ENCODE results near the gene TRIM14.

TRIM14 gene

DNA sequence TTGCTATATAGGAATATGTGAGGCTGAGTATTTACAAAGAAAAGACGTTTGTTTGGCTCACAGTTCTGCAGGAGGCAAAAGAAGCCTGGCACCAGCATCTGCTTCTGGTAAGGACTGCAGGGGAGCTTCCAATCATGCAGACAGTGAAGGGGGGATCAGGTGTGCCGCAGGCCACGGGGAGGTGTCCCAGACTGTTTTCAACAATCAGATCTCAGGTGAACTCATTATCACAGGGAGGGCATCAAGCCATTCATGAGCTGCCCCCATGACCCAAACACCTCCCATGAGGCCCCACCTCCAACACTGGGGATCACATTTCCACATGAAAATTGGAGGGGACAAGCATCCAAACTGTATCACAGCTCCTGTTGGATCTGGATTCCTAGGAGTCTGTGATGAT, 30.4 kb upstream of the TRIM14 start:
- no peak for DNase-seq (ENCODE audit: extremely low read depth, low read depth)
- TF ChIP-seq, protein P1, sequence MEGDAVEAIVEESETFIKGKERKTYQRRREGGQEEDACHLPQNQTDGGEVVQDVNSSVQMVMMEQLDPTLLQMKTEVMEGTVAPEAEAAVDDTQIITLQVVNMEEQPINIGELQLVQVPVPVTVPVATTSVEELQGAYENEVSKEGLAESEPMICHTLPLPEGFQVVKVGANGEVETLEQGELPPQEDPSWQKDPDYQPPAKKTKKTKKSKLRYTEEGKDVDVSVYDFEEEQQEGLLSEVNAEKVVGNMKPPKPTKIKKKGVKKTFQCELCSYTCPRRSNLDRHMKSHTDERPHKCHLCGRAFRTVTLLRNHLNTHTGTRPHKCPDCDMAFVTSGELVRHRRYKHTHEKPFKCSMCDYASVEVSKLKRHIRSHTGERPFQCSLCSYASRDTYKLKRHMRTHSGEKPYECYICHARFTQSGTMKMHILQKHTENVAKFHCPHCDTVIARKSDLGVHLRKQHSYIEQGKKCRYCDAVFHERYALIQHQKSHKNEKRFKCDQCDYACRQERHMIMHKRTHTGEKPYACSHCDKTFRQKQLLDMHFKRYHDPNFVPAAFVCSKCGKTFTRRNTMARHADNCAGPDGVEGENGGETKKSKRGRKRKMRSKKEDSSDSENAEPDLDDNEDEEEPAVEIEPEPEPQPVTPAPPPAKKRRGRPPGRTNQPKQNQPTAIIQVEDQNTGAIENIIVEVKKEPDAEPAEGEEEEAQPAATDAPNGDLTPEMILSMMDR (IDR thresholded peaks at IDR 0.05; ENCODE audit: low read depth, low read length) = no peak

DNA sequence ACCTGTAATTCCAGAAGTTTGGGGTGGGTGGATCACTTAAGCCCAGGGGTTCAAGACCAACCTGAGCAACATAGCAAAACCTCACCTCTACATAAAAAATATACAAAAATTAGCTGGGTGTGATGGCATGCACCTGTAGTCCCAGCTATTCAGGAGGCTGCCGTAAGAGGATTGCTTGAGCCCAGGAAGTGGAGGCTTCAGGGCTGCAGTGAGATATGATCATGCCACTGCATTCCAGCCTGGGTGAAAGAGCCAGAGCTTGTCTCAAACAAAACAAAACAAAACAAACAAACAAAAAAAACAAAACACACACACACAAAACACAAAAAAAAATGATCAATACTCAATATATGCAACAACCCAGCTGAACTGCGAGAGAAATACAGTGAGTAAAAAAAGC, 29.5 kb upstream of the TRIM14 start:
- TF ChIP-seq, protein P1 (IDR thresholded peaks at IDR 0.05; ENCODE audit: low read depth, low read length) = no peak
- no peak for DNase-seq (ENCODE audit: extremely low read depth, low read depth)

DNA sequence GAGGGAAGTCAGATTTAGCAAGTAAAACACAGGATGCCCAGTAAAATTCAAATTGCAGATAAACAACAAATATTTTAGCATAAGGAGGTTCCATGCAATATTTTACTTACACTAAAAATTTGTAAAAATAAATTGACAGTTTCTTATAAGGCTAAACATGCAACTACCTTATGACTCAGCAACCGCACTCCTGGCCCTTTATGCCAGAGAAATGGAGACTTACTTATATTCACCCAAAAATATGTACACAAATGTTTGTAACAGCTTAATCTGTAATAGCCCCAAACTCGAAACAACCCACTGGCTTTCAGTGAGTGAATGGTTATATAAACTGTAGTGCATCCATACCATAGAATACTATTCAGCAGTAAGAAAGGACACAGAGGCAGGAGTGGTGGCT, 28.6 kb upstream of the TRIM14 start:
- no peak for DNase-seq (ENCODE audit: extremely low read depth, low read depth)

DNA sequence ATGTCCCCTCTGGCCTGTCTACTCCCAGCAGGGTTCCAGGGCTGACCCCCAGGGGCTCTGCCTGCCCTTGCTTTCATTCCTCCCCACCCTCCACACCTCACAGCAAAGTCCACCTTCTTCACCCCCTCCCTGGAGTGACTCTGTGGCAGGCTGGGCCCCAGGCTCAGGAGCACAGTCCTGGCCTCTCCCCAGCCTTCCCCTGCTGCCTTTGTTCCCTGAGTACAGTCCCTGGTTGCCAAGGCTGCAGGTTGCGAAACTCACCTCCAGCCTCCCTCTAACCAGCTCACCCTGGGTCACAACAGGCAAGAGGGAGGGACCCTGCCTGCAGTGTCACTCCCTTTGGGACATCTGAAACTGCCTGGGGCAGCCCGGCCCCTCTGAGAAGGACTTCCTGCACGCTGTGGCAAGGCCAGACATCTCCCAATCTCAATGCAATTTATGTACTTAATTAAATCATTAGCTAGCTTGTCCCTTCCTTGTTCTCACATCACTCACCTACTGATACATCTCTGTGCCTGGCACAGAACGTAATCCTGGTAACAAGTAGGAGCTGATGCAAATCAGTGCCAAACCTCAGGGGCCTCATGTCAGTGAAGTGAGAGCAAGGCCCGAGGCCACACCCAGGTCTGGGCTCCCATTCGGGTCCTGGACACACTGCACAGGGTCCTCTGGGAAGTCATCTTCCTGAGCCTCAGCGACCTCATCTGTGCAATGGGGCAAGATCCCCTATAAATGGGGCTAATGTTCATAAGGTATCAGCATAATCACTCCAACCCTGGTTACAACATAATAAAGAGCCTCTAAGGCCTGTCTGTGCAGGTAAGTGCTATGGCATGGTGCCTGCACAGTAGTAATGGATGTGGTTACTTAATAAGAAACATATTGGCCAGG, 27.3 kb upstream of the TRIM14 start:
- DNase-seq (ENCODE audit: extremely low read depth, low read depth) = peak; percentile 14

More for the DNA sequence above, 28.6 kb upstream of the TRIM14 start:
- TF ChIP-seq, protein P1 (IDR thresholded peaks at IDR 0.05; ENCODE audit: low read depth, low read length) = no peak

DNA sequence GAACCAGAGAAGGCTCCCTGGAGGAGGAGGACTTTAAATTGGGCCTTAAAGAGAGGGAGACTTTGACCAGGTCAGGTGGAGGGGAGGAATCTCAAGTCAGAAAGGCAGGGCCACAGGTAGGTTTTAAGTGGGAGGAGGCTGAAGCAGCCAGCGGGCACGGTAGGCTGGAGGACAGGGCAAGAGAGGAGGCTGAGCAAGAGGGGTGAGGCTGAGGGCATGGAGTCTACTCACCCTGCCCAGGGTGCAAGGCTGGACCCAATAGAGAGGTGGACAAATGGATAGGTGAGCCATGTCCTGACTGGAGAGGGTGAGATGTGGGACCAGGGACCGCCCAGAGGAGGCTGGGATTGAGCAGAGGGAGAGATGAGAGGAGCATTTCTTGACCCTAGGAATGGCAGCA, 25.6 kb upstream of the TRIM14 start:
- no peak for DNase-seq (ENCODE audit: extremely low read depth, low read depth)
- TF ChIP-seq, protein P1 (IDR thresholded peaks at IDR 0.05; ENCODE audit: low read depth, low read length) = no peak

More for the DNA sequence above, 27.3 kb upstream of the TRIM14 start:
- TF ChIP-seq, protein P1 (IDR thresholded peaks at IDR 0.05; ENCODE audit: low read depth, low read length) = no peak

DNA sequence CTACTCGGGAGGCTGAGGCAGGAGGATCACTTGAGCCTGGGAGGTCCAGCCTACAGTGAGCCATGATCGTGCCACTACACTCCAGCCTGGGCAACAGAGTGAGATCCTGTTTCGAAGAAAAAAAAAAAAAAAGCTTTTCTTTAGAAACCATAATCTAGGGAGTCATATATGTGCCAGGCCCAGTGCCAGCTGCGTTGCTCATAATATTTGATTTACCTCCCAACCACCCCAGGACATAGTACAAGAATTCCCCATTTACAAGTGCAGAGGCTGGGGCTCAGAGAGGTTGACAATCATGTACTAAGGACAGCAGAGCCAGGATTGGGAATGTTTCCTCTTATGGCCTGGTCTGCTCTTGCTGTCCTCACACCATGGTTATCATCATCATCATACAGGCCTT, 25.1 kb upstream of the TRIM14 start:
- DNase-seq (ENCODE audit: extremely low read depth, low read depth) = no peak
- TF ChIP-seq, protein P1 (IDR thresholded peaks at IDR 0.05; ENCODE audit: low read depth, low read length) = no peak

DNA sequence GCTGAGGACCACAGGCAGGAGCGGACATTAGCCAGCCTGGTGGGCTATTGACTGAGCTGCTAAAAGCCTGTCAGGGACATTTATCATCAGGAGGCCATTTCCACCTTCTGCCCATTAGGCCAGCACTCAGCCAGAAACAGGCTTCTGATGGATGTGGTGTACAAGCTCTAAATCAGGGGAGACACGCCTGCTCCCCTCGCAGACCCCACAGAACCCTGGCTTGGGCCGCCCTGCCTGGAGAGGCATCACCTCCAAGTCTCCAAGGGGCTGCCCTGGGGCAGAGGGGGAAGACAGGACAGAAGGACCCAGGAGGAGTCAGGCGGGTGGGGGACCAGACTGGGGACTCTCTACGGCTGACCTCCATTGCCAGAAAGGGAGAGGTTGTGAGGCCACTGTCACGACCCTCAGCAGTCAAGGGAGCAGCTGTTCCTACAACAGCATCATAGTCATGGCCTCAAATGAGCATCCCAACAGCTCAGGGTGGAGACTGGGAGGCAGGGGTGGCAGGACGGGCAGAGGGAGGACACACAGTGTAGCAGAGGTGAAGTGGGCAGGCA, 24.0 kb upstream of the TRIM14 start:
- no peak for DNase-seq (ENCODE audit: extremely low read depth, low read depth)
- TF ChIP-seq, protein P1 (IDR thresholded peaks at IDR 0.05; ENCODE audit: low read depth, low read length) = no peak

All from AG09319 (cell line).